GM21515 (cell line): Measurements from ENCODE around the gene ARHGAP10.
"Not testable (repeated sequence)": the region's sequence is repeated elsewhere in the genome, so short reads cannot be mapped to it uniquely, and the experiment has no call there.

Experiments
- ATAC-seq: cut with Tn5 transposase; IDR thresholded peaks from one replicate; pipeline ENCODE4 v1.9.1; 2021; ENCODE audit not compliant: unreplicated experiment

ARHGAP10 gene

GRCh38 chr4:147975933-147976928, 244.3 kb downstream of the ARHGAP10 start:
- ATAC-seq: no peak

- ATAC-seq: no peak
Observed at GRCh38 chr4:147980586-147980985, 248.7 kb downstream of the ARHGAP10 start.

GRCh38 chr4:147981305-147981704, 249.4 kb downstream of the ARHGAP10 start:
- peak; percentile 86 for ATAC-seq

- no peak for ATAC-seq
Observed at GRCh38 chr4:147984065-147984777, 252.3 kb downstream of the ARHGAP10 start.

- no peak for ATAC-seq
Observed at GRCh38 chr4:147984778-147985138, 252.9 kb downstream of the ARHGAP10 start.

- ATAC-seq: no peak
Observed at GRCh38 chr4:147985376-147985775, 253.5 kb downstream of the ARHGAP10 start.

DNA sequence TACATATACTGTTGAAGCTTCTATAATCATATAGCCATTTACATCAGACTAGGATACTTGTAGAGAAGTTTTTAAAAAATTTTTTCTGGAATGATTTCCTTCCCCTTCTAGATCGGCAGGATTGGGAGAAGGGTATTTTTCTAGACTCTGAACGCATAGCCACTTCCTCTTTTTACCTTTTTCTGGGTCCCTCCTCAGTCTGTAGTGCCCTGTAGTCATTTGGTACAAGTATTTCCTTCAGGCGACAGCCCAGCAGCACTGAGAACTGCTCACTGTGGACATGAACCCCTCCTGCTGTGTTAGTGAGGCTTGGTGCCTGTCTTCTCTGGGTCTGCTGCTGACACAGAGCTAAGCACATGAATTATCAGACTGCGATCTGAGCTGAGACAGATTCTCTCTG, 255.4 kb downstream of the ARHGAP10 start:
- ATAC-seq: no peak

GRCh38 chr4:147991543-147992283, 259.8 kb downstream of the ARHGAP10 start:
- ATAC-seq: no peak

GRCh38 chr4:147994076-147994475, 262.2 kb downstream of the ARHGAP10 start:
- no peak for ATAC-seq

DNA sequence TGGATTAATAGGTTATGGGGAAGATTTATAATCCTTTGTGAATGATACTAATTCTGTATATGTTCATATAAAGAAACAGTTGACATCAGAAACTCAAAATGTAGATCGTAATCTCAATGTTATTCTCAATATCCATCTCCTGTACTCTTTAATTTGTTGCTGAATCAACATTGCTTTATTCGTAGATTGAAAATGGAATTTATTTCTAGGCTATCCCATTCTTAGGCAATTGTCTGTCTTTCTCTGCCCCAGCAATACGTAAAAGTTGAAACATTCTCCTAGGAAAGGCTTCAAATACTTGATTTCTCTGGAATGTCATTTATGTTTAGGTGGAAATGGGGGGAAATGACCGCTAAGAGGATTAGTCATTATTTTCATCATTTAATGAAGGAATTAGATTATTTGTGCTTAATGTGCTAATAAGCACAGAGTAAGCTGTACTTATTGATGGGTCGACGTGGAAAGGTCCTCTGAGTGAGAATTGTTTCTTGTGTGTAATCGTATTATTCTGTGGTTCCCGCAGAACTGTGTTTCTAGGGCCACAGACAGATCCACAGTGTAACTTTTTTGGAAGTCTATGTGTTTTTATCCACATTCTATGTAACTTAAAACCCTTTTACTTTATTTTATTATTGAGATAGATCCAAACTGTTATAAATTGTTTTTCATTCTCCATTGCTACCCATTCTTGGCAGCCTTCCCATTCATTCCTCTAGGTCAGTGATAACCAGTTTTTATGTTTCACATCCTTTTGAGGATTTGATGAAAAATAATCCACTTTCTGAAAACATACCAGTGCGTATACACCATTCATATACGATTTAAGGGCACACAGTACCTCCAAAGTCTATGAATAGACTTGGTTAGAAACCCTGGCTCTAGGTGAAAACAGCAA, 262.9 kb downstream of the ARHGAP10 start:
- no peak for ATAC-seq

- ATAC-seq: no peak
Observed at GRCh38 chr4:147996859-147997258, 265.0 kb downstream of the ARHGAP10 start.

GRCh38 chr4:148000038-148000437, 268.1 kb downstream of the ARHGAP10 start:
- ATAC-seq: not testable (repeated sequence)

DNA sequence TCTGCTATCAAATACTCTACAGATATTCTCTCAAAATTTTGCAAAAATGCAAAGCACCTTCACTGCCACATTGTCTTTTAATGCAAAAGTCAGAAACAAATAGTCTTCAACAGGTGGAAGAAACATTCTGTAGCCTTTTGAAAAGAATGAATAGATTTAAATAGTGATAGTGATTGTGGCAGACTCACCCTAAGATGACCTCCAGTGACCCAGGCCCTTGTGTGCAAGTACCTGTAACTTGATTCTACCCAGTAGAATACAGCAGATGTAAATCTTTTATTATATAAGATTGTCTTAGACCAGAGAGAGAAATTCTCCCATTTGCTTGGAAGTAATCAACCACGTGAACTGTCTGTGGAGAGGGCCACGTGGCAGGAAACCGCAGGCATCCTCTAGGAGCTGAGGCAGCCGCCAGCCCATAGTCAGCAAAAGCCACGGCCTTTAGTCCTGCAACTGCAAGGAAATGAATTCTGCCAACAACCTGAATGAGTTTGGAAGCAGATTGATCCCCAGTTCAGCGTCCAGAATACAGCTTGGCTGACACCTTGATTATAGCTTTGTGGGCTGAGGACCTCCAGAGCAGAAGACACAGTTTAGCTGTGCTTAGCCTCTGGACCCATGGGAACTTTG, 272.5 kb downstream of the ARHGAP10 start:
- no peak for ATAC-seq

DNA sequence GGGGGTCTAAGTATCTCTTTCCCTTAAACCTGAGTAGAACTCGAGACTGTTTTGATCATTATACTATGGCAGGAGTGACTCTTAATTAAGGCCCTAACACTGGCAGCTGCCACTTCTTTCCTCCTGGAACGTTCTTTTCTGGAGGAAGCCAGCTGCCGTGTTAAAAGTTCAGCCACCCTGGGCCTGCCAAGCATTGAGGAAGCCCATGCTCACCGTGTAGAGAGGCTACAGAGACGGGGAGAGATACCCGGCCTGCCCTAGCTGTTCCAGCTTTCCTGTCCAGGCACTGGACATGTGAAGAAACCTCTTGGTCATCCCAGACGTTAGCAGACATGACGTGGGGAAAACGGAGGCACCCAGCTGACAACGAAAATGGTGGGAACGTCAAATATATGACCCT, 274.1 kb downstream of the ARHGAP10 start:
- ATAC-seq: no peak

GRCh38 chr4:148007314-148007760, 275.4 kb downstream of the ARHGAP10 start:
- ATAC-seq: no peak

GRCh38 chr4:148007792-148008191, 275.9 kb downstream of the ARHGAP10 start:
- ATAC-seq: no peak

DNA sequence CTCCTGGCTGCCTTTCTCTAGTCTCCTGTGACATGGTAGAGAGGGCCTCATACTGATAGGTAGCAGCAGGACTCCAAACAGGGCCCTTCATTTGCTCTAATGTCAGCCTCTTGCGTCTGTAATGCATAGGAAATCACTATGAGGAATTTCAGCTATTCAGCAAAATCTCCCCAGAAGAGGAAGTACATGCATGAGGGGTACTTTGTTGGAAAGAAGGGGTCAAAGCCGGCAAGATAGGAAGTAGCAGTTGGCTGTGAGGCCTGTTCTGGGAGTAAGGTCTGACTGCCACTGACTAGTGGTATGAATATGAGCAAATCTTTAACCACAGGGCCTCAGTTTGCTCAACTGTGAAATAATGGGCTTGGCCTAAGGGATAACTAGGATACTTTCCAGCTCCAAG, 283.2 kb downstream of the ARHGAP10 start:
- ATAC-seq: no peak

DNA sequence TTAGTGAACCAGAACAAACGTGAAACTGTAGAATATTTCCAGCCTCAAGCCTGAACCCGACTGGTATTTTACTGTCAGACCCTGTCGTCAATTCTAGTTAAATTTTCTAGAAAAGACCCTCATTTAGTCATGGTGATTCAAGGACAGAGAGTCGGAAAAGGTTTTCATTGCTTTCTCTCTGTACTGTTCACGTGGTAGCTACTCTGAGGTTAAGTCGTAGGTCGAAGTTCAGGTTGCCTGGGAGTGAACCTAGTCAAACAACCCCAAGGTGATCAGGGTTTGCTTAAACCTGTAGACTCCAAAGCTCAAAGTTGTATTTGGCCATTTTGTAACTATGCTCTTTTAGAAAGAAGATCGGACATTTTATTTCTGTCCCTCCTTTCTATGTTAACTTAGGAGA, 283.6 kb downstream of the ARHGAP10 start:
- ATAC-seq: no peak

DNA sequence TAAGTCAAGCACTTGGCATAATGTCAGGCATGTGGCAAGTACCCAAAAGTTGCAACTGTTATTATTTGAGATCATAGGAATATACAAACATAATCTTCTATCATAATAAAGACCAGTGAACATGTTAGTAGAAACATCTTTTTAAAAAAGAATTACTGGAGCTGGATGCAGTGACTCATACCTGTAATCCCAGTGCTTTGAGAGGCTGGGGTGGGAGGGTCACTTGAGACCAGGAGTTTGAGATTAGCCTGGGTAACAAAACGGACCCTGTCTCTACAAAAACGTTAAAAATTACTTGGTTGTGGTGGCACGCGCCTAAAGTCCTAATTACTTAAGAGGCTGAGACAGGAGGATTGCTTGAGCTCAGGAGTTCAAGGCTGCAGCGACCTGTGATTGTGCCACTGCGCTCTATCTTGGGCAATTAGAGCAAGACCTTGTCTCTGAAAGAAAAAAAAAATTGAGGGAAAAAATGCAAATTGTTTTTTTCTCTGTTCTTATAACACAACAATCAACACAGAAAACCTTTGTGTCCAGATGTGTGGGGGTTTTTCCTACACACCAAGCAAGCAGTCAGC, 284.3 kb downstream of the ARHGAP10 start:
- ATAC-seq: no peak
